OCI-LY3 (cell line): ENCODE measurements around the gene CAP2.

ENCODE experiments used
- CTCF ChIP-seq: fragments of 200-600, 300-600 bp; sonication (generic); IDR thresholded peaks from 2 replicates; pipeline ENCODE4 v1.5.1; 2014; ENCODE audit warnings: antibody characterized with exemption, low read length, low read depth
- EZH2phosphoT487 ChIP-seq: fragments of 200-600 bp; shearing (Covaris generic); IDR thresholded peaks from 2 replicates; pipeline ENCODE4 v1.6.1; 2018; ENCODE audit warnings: antibody characterized with exemption, mixed run types, low read depth

- TF ChIP-seq CTCF (no peak), EZH2phosphoT487 (no peak)
Observed at GRCh38 chr6:17470938-17471327, 77.5 kb downstream of the CAP2 start.
